Measurements from ENCODE around the gene BNIP3.
"Not testable (repeated sequence)": the region's sequence is repeated elsewhere in the genome, so short reads cannot be mapped to it uniquely, and the experiment has no call there.

BNIP3 gene

GRCh38 chr10:131928248-131929095, 53.3 kb downstream of the BNIP3 start:
- DNase-seq, result no peak

- no peak for DNase-seq
These were observed 54.8 kb downstream of the BNIP3 start for GRCh38 chr10:131926743-131927595.

GRCh38 chr10:131926253-131926652, 55.5 kb downstream of the BNIP3 start:
- no peak for DNase-seq

- DNase-seq, result no peak
These were observed 56.0 kb downstream of the BNIP3 start for GRCh38 chr10:131925716-131926115.

GRCh38 chr10:131925011-131925649, 56.6 kb downstream of the BNIP3 start:
- no peak for DNase-seq

GRCh38 chr10:131923038-131923756, 58.5 kb downstream of the BNIP3 start:
- DNase-seq, result no peak

GRCh38 chr10:131921184-131921583, 60.5 kb downstream of the BNIP3 start:
- DNase-seq, result no peak

- DNase-seq, result no peak
These were observed 61.0 kb downstream of the BNIP3 start for GRCh38 chr10:131920693-131921092.

- no peak for DNase-seq
These were observed 61.6 kb downstream of the BNIP3 start for GRCh38 chr10:131920151-131920550.

- DNase-seq, result not testable (repeated sequence)
These were observed 62.3 kb downstream of the BNIP3 start for GRCh38 chr10:131919461-131919860.

All from NK-92 treated with Interleukin-12 subunit alpha and Interleukin-12 subunit beta, amount 100 ng/mL, for 24 hours (cell line).